T-helper 2 cell treated with Interferon-gamma antibody and Interleukin-4, amounts not matched to agents 5 μg/mL and 100 μg/mL, for 36 hours (primary cell): Measurements from ENCODE around the gene OTOR.

Experiments
- DNase-seq: peaks from one replicate; pipeline ENCODE4 v3.0.0; 2021; ENCODE audit warnings: low spot score
- H3K27ac Mint-ChIP-seq: one replicate; pipeline ENCODE4 v1.8.0; 2021; ENCODE audit warnings: mild to moderate bottlenecking, mixed read lengths
- H3K27me3 Mint-ChIP-seq: one replicate; pipeline ENCODE4 v1.8.0; 2021; ENCODE audit warnings: low read depth, mixed read lengths
- H3K36me3 Mint-ChIP-seq: one replicate; pipeline ENCODE4 v1.8.0; 2021; ENCODE audit warnings: low read depth, mixed read lengths
- H3K4me1 Mint-ChIP-seq: one replicate; pipeline ENCODE4 v1.8.0; 2021; ENCODE audit warnings: low read depth, mixed read lengths
- H3K4me3 Mint-ChIP-seq: one replicate; pipeline ENCODE4 v1.8.0; 2022; ENCODE audit warnings: mild to moderate bottlenecking, moderate library complexity, mixed read lengths
- H3K9me3 Mint-ChIP-seq: one replicate; pipeline ENCODE4 v1.8.0; 2021; ENCODE audit warnings: mixed read lengths

OTOR gene

GRCh38 chr20:16760431-16761304 lies 12.5 kb downstream of the OTOR start:
- no peaks in the 10 kb centered on the region for H3K36me3 Mint-ChIP-seq
- H3K27me3 Mint-ChIP-seq = peaks cover 44% of the 10 kb centered on the region
- no peaks in the 10 kb centered on the region for H3K4me1 Mint-ChIP-seq
- no peak for DNase-seq
- no peak overlapping the region for H3K4me3 Mint-ChIP-seq
- H3K9me3 Mint-ChIP-seq = peaks cover 9% of the 10 kb centered on the region
- no peak overlapping the region for H3K27ac Mint-ChIP-seq

GRCh38 chr20:16761305-16761829 lies 13.2 kb downstream of the OTOR start:
- peaks cover 44% of the 10 kb centered on the region for H3K27me3 Mint-ChIP-seq
- DNase-seq = peak; percentile 23
- no peaks in the 10 kb centered on the region for H3K4me1 Mint-ChIP-seq
- no peak overlapping the region for H3K4me3 Mint-ChIP-seq
- peaks cover 5% of the 10 kb centered on the region for H3K9me3 Mint-ChIP-seq
- H3K36me3 Mint-ChIP-seq = no peaks in the 10 kb centered on the region
- H3K27ac Mint-ChIP-seq = no peak overlapping the region

- no peak overlapping the region for H3K27ac Mint-ChIP-seq
- H3K27me3 Mint-ChIP-seq = peaks cover 42% of the 10 kb centered on the region
- H3K36me3 Mint-ChIP-seq = no peaks in the 10 kb centered on the region
- no peaks in the 10 kb centered on the region for H3K9me3 Mint-ChIP-seq
- DNase-seq = no peak
- no peak overlapping the region for H3K4me3 Mint-ChIP-seq
- no peaks in the 10 kb centered on the region for H3K4me1 Mint-ChIP-seq
Observed at GRCh38 chr20:16764560-16764959, 16.4 kb downstream of the OTOR start.

GRCh38 chr20:16771213-16771612 lies 23.1 kb downstream of the OTOR start:
- Mint-ChIP-seq H3K27me3 (peaks cover 12% of the 10 kb centered on the region), H3K9me3 (no peaks in the 10 kb centered on the region), H3K27ac (no peak overlapping the region), H3K4me3 (no peak overlapping the region), H3K36me3 (no peaks in the 10 kb centered on the region), H3K4me1 (no peaks in the 10 kb centered on the region)
- DNase-seq = no peak

GRCh38 chr20:16775961-16776360 lies 27.8 kb downstream of the OTOR start:
- no peak overlapping the region for H3K4me3 Mint-ChIP-seq
- H3K4me1 Mint-ChIP-seq = no peaks in the 10 kb centered on the region
- no peak for DNase-seq
- H3K27ac Mint-ChIP-seq = no peak overlapping the region
- no peaks in the 10 kb centered on the region for H3K27me3 Mint-ChIP-seq
- H3K36me3 Mint-ChIP-seq = no peaks in the 10 kb centered on the region
- H3K9me3 Mint-ChIP-seq = no peaks in the 10 kb centered on the region

- no peak overlapping the region for H3K27ac Mint-ChIP-seq
- H3K9me3 Mint-ChIP-seq = no peaks in the 10 kb centered on the region
- H3K36me3 Mint-ChIP-seq = no peaks in the 10 kb centered on the region
- H3K4me3 Mint-ChIP-seq = no peak overlapping the region
- no peak for DNase-seq
- H3K4me1 Mint-ChIP-seq = no peaks in the 10 kb centered on the region
- H3K27me3 Mint-ChIP-seq = no peaks in the 10 kb centered on the region
Observed at GRCh38 chr20:16777126-16777525, 29.0 kb downstream of the OTOR start.

- Mint-ChIP-seq H3K27ac (no peak overlapping the region), H3K9me3 (no peaks in the 10 kb centered on the region), H3K4me3 (no peak overlapping the region), H3K27me3 (no peaks in the 10 kb centered on the region), H3K36me3 (no peaks in the 10 kb centered on the region), H3K4me1 (no peaks in the 10 kb centered on the region)
- no peak for DNase-seq
Observed at GRCh38 chr20:16778159-16778558, 30.0 kb downstream of the OTOR start.

- Mint-ChIP-seq H3K9me3 (no peaks in the 10 kb centered on the region), H3K27me3 (no peaks in the 10 kb centered on the region), H3K27ac (no peak overlapping the region), H3K4me3 (no peak overlapping the region), H3K4me1 (no peaks in the 10 kb centered on the region), H3K36me3 (no peaks in the 10 kb centered on the region)
- DNase-seq = no peak
Observed at GRCh38 chr20:16781496-16781895, 33.3 kb downstream of the OTOR start.

- H3K4me3 Mint-ChIP-seq = no peak overlapping the region
Observed at GRCh38 chr20:16785226-16785625, 37.1 kb downstream of the OTOR start.

More at GRCh38 chr20:16785226-16785625, 37.1 kb downstream of the OTOR start:
- no peaks in the 10 kb centered on the region for H3K9me3 Mint-ChIP-seq
- no peak overlapping the region for H3K27ac Mint-ChIP-seq
- H3K36me3 Mint-ChIP-seq = no peaks in the 10 kb centered on the region
- no peaks in the 10 kb centered on the region for H3K4me1 Mint-ChIP-seq
- no peak for DNase-seq
- H3K27me3 Mint-ChIP-seq = no peaks in the 10 kb centered on the region
